GM06990 (cell line): ENCODE results near the gene COL4A2.

Source experiments
- DNase-seq: peaks from one replicate; pipeline ENCODE4 v3.0.0-alpha.2; 2011; ENCODE audit not compliant: insufficient read length; ENCODE audit errors: extremely low read depth
- H3K27me3 ChIP-seq: replicated peaks from 2 replicates; pipeline ENCODE4 v1.6.0; 2011; ENCODE audit warnings: low read length; ENCODE audit not compliant: control insufficient read depth, insufficient read depth
- H3K36me3 ChIP-seq: 2 replicates; pipeline ENCODE4 v1.5.1; 2011; ENCODE audit warnings: low read length; ENCODE audit not compliant: control insufficient read depth, insufficient read depth
- H3K4me3 ChIP-seq: replicated peaks from 2 replicates; pipeline ENCODE4 v1.5.1; 2011; ENCODE audit warnings: low read depth, mild to moderate bottlenecking, control low read depth, low read length
- CTCF ChIP-seq: IDR thresholded peaks from 2 replicates; pipeline ENCODE4 v1.5.1; 2011; ENCODE audit warnings: low read length, control low read depth, mild to moderate bottlenecking, inconsistent platforms; ENCODE audit not compliant: insufficient read depth, poor library complexity, severe bottlenecking

Gene COL4A2

GRCh38 chr13:110305544-110305943 is 1.5 kb upstream of the COL4A2 start:
- DNase-seq: no peak
- Histone ChIP-seq H3K4me3 (no peak overlapping the region), H3K27me3 (peaks cover 4% of the 10 kb centered on the region), H3K36me3 (no peaks in the 10 kb centered on the region)
- no peak for TF ChIP-seq CTCF

GRCh38 chr13:110305949-110306339 is 1.1 kb upstream of the COL4A2 start:
- no peak for DNase-seq
- Histone ChIP-seq H3K4me3 (no peak overlapping the region), H3K36me3 (no peaks in the 10 kb centered on the region), H3K27me3 (peaks cover 4% of the 10 kb centered on the region)
- no peak for TF ChIP-seq CTCF

GRCh38 chr13:110306340-110306959 is 634 bp upstream of the COL4A2 start:
- H3K36me3 ChIP-seq: no peaks in the 10 kb centered on the region

GRCh38 chr13:110307767-110308655 is 927 bp downstream of the COL4A2 start:
- Histone ChIP-seq H3K4me3 (no peak overlapping the region), H3K36me3 (no peaks in the 10 kb centered on the region), H3K27me3 (peaks cover 1% of the 10 kb centered on the region; the same call in 1 of the 2 replicates)
- DNase-seq: no peak
- TF ChIP-seq CTCF: no peak

More at GRCh38 chr13:110306340-110306959, 634 bp upstream of the COL4A2 start:
- no peak for TF ChIP-seq CTCF
- no peak for DNase-seq
- peaks cover 4% of the 10 kb centered on the region for H3K27me3 ChIP-seq
- H3K4me3 ChIP-seq: no peak overlapping the region

- Histone ChIP-seq H3K27me3 (peaks cover 1% of the 10 kb centered on the region; the same call in 1 of the 2 replicates), H3K36me3 (no peaks in the 10 kb centered on the region), H3K4me3 (no peak overlapping the region)
- no peak for TF ChIP-seq CTCF
- DNase-seq: no peak
Observed at GRCh38 chr13:110308656-110309359, 1.7 kb downstream of the COL4A2 start.
